GM12864 (cell line): ENCODE data around the gene APEX1.

Source experiments
- DNase-seq: peaks from one replicate; pipeline ENCODE4 v3.0.0-alpha.2; 2011; ENCODE audit warnings: low read depth
- H3K4me3 ChIP-seq: 2 replicates; pipeline ENCODE4 v1.5.1; 2011; ENCODE audit warnings: mild to moderate bottlenecking, low read depth, low read length, control low read depth
- CTCF ChIP-seq: IDR thresholded peaks from 2 replicates; pipeline ENCODE4 v1.5.1; 2011; ENCODE audit warnings: low read depth, mild to moderate bottlenecking, moderate library complexity, low read length, control low read depth, inconsistent platforms; ENCODE audit errors: missing control alignments

Gene APEX1

GRCh38 chr14:20416223-20416622 is 38.8 kb upstream of the APEX1 start:
- H3K4me3 ChIP-seq: no peak overlapping the region
- no peak for DNase-seq
- no peak for TF ChIP-seq CTCF

DNA sequence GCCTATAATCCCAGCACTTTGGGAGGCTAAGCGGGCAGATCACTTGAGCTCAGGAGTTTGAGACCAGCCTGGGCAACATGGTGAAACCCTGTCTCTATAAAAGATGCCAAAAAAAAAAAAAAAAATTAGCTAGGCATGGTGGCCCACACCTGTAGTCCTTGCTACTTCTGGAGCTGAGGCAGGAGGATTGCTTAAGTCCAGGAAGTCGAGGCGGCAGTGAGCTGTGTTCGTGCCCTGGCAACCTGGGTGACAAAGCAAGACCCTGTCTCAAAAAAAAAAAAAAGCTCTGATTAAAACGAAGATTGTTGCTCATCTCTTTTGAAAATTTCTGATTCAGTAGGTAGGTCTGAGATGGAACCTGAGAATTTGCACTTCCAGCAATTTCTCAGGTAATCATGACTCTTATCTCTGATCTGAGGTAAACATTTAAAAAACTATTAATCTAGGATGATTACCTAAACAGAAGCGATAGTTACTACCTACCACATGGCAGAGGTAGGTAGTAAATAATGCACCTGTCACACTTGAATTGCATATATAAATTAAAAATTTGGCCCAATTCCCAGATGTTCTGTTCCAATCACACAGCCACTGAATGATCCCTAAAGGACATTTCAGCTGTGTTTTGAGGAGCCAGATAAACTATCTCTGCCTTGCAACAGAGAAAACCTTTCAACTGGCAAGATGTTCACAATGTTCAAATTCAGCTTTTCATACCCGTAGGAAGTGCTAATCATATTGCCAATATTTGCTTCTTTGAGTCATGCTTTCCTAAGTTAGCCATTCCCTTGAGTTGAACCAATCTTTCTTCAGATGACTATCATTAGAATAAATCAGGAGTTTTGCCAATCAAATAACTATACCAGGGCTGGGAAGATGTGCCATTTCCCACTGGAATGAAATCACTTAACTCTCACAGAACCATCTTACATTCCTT is 37.5 kb upstream of the APEX1 start:
- no peak for TF ChIP-seq CTCF
- no peak overlapping the region for H3K4me3 ChIP-seq
- DNase-seq: no peak

GRCh38 chr14:20418501-20418909 is 36.5 kb upstream of the APEX1 start:
- H3K4me3 ChIP-seq: no peak overlapping the region

GRCh38 chr14:20419419-20419818 is 35.6 kb upstream of the APEX1 start:
- TF ChIP-seq CTCF: no peak
- no peak for DNase-seq
- no peak overlapping the region for H3K4me3 ChIP-seq

More at GRCh38 chr14:20418501-20418909, 36.5 kb upstream of the APEX1 start:
- DNase-seq: no peak
- TF ChIP-seq CTCF: no peak

DNA sequence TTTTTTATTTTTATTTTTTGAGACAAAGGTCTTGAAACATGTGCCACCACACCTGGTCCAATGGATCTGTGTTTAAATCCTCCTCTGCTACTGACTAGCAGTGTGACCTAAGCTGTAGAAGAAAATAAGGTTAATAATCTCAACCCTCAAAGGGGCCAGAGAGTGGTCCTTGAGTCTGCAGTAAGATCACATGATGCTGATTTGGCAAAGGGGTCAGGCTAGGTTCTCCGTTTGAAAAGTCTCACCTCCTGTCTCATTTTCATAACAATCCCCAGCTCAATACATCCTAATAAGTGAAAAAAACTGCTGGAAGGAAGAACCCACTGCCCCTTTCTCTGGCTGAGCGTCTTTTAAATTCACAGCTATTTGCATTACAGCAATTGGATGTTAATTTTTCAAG is 33.8 kb upstream of the APEX1 start:
- no peak for DNase-seq
- no peak overlapping the region for H3K4me3 ChIP-seq
- TF ChIP-seq CTCF: no peak

GRCh38 chr14:20422886-20423285 is 32.1 kb upstream of the APEX1 start:
- no peak overlapping the region for H3K4me3 ChIP-seq
- TF ChIP-seq CTCF: no peak
- no peak for DNase-seq

DNA sequence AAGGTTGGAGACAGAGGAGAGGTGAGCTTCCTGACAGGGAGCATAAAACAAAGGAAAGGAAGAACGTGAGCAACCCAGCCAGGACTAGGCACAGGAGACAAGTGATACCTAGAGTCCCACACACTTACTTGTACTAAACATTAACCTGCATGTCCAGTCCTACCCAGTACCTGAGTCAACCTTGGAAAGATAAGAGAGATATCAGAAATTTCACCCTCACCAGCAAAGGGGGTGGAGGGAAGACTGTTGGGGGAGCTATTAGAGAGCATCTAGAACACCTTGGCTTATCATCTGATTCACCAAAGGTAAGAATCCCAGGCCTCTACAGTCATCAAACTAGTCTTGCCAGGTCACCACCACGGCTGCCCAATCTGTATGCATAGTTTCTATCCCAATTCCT is 30.2 kb upstream of the APEX1 start:
- H3K4me3 ChIP-seq: no peak overlapping the region
- no peak for TF ChIP-seq CTCF
- no peak for DNase-seq
